Measurements from ENCODE around the gene HDAC4.

DNA sequence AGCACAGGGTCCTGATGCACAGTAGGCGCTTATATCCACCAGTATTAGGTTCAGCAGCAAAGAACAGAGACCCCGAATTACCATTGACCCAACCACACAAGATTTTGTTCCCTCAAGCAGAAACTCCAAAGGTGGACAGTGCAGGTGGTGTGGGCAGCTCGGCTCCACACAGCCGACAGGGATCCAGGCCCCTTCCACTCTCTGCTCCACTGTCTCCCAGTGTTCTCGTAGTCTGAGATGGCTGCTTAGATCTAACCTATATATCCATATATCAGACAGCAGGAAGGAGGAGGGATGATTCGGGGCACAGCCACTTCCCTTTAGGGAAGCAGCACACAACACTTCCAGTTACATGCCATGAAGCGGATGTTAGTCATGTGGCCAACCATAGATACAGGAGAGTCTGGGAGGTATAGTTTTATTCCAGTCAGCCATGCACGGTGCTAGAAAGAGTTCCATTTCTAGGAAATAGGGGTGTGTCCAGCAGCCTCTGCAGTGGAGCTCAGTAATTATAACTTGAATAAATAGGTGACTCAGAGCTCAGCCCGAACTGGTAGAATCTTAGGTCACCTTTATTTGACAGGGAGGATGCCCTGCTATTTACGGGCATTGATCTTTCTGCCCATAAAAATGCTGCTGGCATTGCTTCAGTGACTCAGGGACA is 394.1 kb downstream of the HDAC4 start:
- TF ChIP-seq POLR2A (IDR thresholded peaks at IDR 0.05) = no peak
- TF ChIP-seq, protein P1, sequence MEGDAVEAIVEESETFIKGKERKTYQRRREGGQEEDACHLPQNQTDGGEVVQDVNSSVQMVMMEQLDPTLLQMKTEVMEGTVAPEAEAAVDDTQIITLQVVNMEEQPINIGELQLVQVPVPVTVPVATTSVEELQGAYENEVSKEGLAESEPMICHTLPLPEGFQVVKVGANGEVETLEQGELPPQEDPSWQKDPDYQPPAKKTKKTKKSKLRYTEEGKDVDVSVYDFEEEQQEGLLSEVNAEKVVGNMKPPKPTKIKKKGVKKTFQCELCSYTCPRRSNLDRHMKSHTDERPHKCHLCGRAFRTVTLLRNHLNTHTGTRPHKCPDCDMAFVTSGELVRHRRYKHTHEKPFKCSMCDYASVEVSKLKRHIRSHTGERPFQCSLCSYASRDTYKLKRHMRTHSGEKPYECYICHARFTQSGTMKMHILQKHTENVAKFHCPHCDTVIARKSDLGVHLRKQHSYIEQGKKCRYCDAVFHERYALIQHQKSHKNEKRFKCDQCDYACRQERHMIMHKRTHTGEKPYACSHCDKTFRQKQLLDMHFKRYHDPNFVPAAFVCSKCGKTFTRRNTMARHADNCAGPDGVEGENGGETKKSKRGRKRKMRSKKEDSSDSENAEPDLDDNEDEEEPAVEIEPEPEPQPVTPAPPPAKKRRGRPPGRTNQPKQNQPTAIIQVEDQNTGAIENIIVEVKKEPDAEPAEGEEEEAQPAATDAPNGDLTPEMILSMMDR (IDR thresholded peaks at IDR 0.05) = no peak
- no peak for TF ChIP-seq EP300 (IDR thresholded peaks at IDR 0.05)
- no peak for TF ChIP-seq POLR2AphosphoS5 (IDR thresholded peaks at IDR 0.05)
